ENCODE data around the gene PARD6G.

GRCh38 chr18:80258640-80259039 lies 11.3 kb upstream of the PARD6G start:
- TF ChIP-seq CTCF (conservative IDR thresholded peaks at IDR 0.05) (no peak), ZFX (IDR thresholded peaks at IDR 0.05) (no peak)
